GM04503 (cell line): ENCODE results near the gene MAPK8IP3.
"Not testable (repeated sequence)": the region's sequence is repeated elsewhere in the genome, so short reads cannot be mapped to it uniquely, and the experiment has no call there.

Experiments used
- DNase-seq: peaks from one replicate; pipeline ENCODE4 v3.0.0-alpha.2; 2012; ENCODE audit warnings: low read depth

The MAPK8IP3 gene

GRCh38 chr16:1677339-1677738 is 28.7 kb upstream of the MAPK8IP3 start:
- no peak for DNase-seq

- DNase-seq, result peak; percentile 73
These were observed 28.0 kb upstream of the MAPK8IP3 start, which contains the start of gene JPT2 for GRCh38 chr16:1677942-1678499. Gene JPT2 (plus strand): TSS chr16:1678279. CDS start chr16:1678313, 34 bp downstream.

GRCh38 chr16:1678500-1679098 is 27.4 kb upstream of the MAPK8IP3 start:
- DNase-seq, result no peak

GRCh38 chr16:1680361-1680760 is 25.6 kb upstream of the MAPK8IP3 start:
- DNase-seq, result no peak

- DNase-seq, result no peak
These were observed 25.0 kb upstream of the MAPK8IP3 start for GRCh38 chr16:1681032-1681431.

GRCh38 chr16:1687427-1688316 is 18.3 kb upstream of the MAPK8IP3 start:
- DNase-seq, result no peak

- DNase-seq, result no peak
These were observed 17.0 kb upstream of the MAPK8IP3 start for GRCh38 chr16:1688807-1689560.

GRCh38 chr16:1689853-1690252 is 16.1 kb upstream of the MAPK8IP3 start:
- no peak for DNase-seq

GRCh38 chr16:1690810-1691209 is 15.2 kb upstream of the MAPK8IP3 start:
- DNase-seq, result no peak

GRCh38 chr16:1691276-1691675 is 14.7 kb upstream of the MAPK8IP3 start:
- no peak for DNase-seq

- no peak for DNase-seq
These were observed 14.0 kb upstream of the MAPK8IP3 start for GRCh38 chr16:1691956-1692355.

- DNase-seq, result no peak
These were observed 9.1 kb upstream of the MAPK8IP3 start for GRCh38 chr16:1696863-1697262.

- no peak for DNase-seq
These were observed 7.3 kb upstream of the MAPK8IP3 start for GRCh38 chr16:1698680-1699079.

GRCh38 chr16:1700246-1700645 is 5.7 kb upstream of the MAPK8IP3 start:
- no peak for DNase-seq

- DNase-seq, result no peak
These were observed 4.6 kb upstream of the MAPK8IP3 start for GRCh38 chr16:1701216-1701878.

GRCh38 chr16:1705324-1705687 is 689 bp upstream of the MAPK8IP3 start:
- not testable (repeated sequence) for DNase-seq

- no peak for DNase-seq
These were observed 594 bp downstream of the MAPK8IP3 start for GRCh38 chr16:1706386-1707192.

- DNase-seq, result no peak
These were observed 1.3 kb downstream of the MAPK8IP3 start for GRCh38 chr16:1707193-1707790.

GRCh38 chr16:1708083-1708767 is 2.2 kb downstream of the MAPK8IP3 start:
- DNase-seq, result no peak

GRCh38 chr16:1708768-1709180 is 2.8 kb downstream of the MAPK8IP3 start:
- no peak for DNase-seq
